Smooth muscle cell (in vitro differentiated cells): ENCODE results near the gene ZBTB16. TPM values are rescaled to one million over a fixed set of nuclear protein-coding genes. Genes with fewer than 3 reads are reported as not detected.

Source experiments
- DNase-seq: peaks from one replicate; lab custom pipeline; 2025; ENCODE audit not compliant: unreplicated experiment; lab: John Stamatoyannopoulos, UW
- H2AFZ ChIP-seq: fragments of 200-600 bp; sonication (generic); 2 replicates; pipeline ENCODE4 v1.6.0; 2016; ENCODE audit warnings: antibody characterized with exemption, low read depth, mild to moderate bottlenecking
- H3F3A ChIP-seq: fragments of 200-600 bp; sonication (generic); 2 replicates; pipeline ENCODE4 v1.6.0; 2017; ENCODE audit warnings: antibody characterized with exemption, low read depth
- H3K27ac ChIP-seq: fragments of 200-600 bp; sonication (generic); 2 replicates; pipeline ENCODE4 v1.5.1; 2016; ENCODE audit warnings: low read depth, mild to moderate bottlenecking
- H3K27me3 ChIP-seq: fragments of 200-600 bp; sonication (generic); 2 replicates; pipeline ENCODE4 v1.6.1; 2016; ENCODE audit warnings: low read depth, mild to moderate bottlenecking
- H3K36me3 ChIP-seq: fragments of 200-600 bp; sonication (generic); 2 replicates; pipeline ENCODE4 v1.5.1; 2016; ENCODE audit warnings: low read depth
- H3K4me1 ChIP-seq: fragments of 200-600 bp; sonication (generic); 2 replicates; pipeline ENCODE4 v1.5.1; 2016; ENCODE audit warnings: low read depth
- H3K4me2 ChIP-seq: fragments of 200-600 bp; sonication (generic); 2 replicates; pipeline ENCODE4 v1.6.0; 2016; ENCODE audit warnings: mild to moderate bottlenecking
- H3K4me3 ChIP-seq: fragments of 200-600 bp; sonication (generic); 2 replicates; pipeline ENCODE4 v1.5.1; 2016; ENCODE audit warnings: mild to moderate bottlenecking
- H3K79me2 ChIP-seq: fragments of 200-600 bp; sonication (generic); 2 replicates; pipeline ENCODE4 v1.6.0; 2016; ENCODE audit warnings: low read depth, mild to moderate bottlenecking
- H3K9ac ChIP-seq: fragments of 200-600 bp; sonication (generic); 2 replicates; pipeline ENCODE4 v1.6.0; 2016; ENCODE audit warnings: low read depth
- H3K9me3 ChIP-seq: fragments of 200-600 bp; sonication (generic); replicated peaks from 2 replicates; pipeline ENCODE4 v1.5.1; 2016; ENCODE audit warnings: low read depth
- H4K20me1 ChIP-seq: fragments of 200-600 bp; sonication (generic); 2 replicates; pipeline ENCODE4 v1.6.0; 2016; ENCODE audit warnings: low read depth
- WGBS: methylation state at CpG from one replicate; pipeline ENCODE4 v1.1.7; 2016; ENCODE audit warnings: low lambda C conversion rate; 5-methylcytosine and 5-hydroxymethylcytosine counted together
- polyA plus RNA-seq: library from polyadenylated mRNA; unstranded; fragments of >200 nt; fragmentation: Nextera tagmentation; extraction: Ambion mirVana; gene quantifications from 2 replicates; pipeline ENCODE4 v1.2.1, GENCODE V29; 2016
- total RNA-seq: library from RNA; depleted of rRNA; stranded (reverse); fragments of >200 nt; gene quantifications from 2 replicates; pipeline ENCODE4 v1.2.3, GENCODE V29; 2014
- TF ChIP-seq, protein P1 (sequence below): fragments of 200-600 bp; sonication (generic); IDR thresholded peaks from 2 replicates; pipeline ENCODE4 v1.5.1; 2017; ENCODE audit warnings: borderline replicate concordance, mild to moderate bottlenecking, antibody characterized with exemption; ENCODE audit not compliant: insufficient read depth, poor library complexity, severe bottlenecking

ZBTB16 gene
- total and polyA plus RNA-seq, 2 experiments from 2014 or later, result not detected

DNA sequence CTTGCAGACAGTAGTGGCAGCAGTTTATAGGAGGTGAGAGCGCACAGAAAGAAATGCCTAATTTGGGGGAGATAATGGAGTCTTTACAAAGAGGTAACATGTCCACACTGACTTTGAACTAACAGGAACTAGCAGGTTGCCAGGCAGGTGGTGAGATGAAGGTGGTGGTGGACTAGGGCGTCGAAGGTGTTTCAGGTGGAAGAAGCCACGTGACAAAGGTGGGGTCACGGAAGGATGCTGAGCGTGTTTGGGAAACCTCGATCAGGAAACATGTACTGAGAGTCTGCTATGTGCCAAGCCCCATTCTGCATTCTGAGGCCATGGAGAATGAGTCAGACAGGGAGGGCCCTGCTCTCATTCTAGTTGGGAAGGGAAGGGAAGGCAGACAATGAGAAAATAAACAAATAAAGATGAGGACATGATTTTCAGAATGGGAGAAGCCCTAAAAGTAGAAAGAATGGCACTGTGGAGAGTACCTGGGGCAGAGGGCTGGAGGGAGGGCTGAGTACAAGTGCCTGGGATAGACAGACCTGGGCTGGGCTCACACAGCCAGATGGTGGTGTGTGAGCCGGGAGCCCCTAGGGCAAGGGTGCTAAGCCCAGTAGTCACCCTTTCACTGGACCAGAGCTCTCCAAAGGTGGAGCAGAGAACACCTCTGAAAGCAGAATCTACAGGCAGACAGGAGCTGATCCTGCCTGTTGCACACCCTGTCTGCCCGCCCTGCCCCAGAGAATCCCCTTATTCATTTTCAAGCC, 220.5 kb downstream of the ZBTB16 start:
- 86% methylated on average over 9 of the region's 9 CpGs for WGBS
- peaks cover 22% of the 10 kb centered on the region for H3K27me3 ChIP-seq
- no peaks in the 10 kb centered on the region for H4K20me1 ChIP-seq
- H3K4me3 ChIP-seq, result no peak overlapping the region
- TF ChIP-seq, protein P1, sequence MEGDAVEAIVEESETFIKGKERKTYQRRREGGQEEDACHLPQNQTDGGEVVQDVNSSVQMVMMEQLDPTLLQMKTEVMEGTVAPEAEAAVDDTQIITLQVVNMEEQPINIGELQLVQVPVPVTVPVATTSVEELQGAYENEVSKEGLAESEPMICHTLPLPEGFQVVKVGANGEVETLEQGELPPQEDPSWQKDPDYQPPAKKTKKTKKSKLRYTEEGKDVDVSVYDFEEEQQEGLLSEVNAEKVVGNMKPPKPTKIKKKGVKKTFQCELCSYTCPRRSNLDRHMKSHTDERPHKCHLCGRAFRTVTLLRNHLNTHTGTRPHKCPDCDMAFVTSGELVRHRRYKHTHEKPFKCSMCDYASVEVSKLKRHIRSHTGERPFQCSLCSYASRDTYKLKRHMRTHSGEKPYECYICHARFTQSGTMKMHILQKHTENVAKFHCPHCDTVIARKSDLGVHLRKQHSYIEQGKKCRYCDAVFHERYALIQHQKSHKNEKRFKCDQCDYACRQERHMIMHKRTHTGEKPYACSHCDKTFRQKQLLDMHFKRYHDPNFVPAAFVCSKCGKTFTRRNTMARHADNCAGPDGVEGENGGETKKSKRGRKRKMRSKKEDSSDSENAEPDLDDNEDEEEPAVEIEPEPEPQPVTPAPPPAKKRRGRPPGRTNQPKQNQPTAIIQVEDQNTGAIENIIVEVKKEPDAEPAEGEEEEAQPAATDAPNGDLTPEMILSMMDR, result no peak
- DNase-seq, result no peak
- no peaks in the 10 kb centered on the region for H3K36me3 ChIP-seq
- H3K4me1 ChIP-seq, result no peaks in the 10 kb centered on the region
- H3K27ac ChIP-seq, result no peak overlapping the region
- no peak overlapping the region for H3K4me2 ChIP-seq
- no peak overlapping the region for H3K9ac ChIP-seq
- H2AFZ ChIP-seq, result no peak overlapping the region
- H3K79me2 ChIP-seq, result no peaks in the 10 kb centered on the region
- H3K9me3 ChIP-seq, result no peaks in the 10 kb centered on the region
- H3F3A ChIP-seq, result no peaks in the 10 kb centered on the region

DNA sequence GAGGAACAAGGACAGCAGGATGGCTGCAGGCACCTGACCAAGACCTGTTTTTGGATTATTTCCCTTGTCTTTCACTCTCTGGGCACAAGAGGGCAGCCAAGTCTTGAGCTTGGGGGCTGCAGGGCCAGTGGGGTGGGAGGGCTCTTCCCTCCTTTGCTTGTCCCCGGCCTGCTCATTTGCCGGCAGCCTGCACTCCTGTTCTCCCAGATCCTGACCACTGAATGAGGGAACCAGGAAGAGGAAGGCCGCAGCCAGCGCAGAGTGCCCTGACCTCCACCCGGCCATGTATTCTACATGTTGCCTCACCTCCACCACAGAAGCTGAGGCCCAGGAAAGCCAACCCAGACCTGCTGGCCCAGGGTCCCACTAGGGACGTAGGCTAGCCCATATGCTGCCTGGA, 221.2 kb downstream of the ZBTB16 start:
- TF ChIP-seq, protein P1, result peak; percentile 76

DNA sequence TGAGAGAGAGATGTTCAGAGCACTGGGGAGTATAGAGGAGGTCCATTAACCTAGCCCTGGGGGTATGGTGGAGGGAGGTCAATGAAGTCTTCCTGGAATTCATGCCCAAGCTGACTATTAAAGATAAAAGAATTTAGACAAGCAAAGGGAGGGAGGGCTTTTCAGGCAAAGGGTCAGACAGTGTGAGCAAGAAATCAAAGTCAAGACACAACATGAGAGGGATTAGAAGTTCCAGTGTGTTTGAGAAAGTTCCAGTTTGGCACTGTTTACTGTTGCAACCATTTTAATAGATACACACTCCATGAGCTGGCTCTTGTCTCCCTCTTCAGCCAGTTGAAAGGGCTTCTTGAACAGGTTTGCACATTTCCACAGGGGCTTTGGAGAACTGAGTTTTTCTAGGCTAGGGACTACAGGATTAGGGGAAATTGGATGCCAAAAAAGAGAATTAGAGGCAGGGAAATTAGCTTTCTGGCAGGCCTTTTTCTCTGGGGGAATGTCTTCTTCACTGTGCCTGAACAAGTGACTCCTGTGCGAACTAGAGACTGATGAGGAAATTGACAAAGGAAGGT, 222.0 kb downstream of the ZBTB16 start:
- Histone ChIP-seq H2AFZ (peak overlapping the region; percentile 57), H3K27me3 (peaks cover 10% of the 10 kb centered on the region), H3K4me2 (no peak overlapping the region), H3K79me2 (no peaks in the 10 kb centered on the region), H3K9me3 (no peaks in the 10 kb centered on the region), H3K9ac (no peak overlapping the region), H3K36me3 (no peaks in the 10 kb centered on the region), H3K4me1 (no peaks in the 10 kb centered on the region), H3F3A (no peaks in the 10 kb centered on the region), H3K27ac (no peak overlapping the region), H4K20me1 (no peaks in the 10 kb centered on the region), H3K4me3 (no peak overlapping the region)
- TF ChIP-seq, protein P1, result no peak
- WGBS, result 91% methylated on average over 1 of the region's 1 CpG
- no peak for DNase-seq

More for the DNA sequence above, 221.2 kb downstream of the ZBTB16 start:
- H4K20me1 ChIP-seq, result no peaks in the 10 kb centered on the region
- H3K9me3 ChIP-seq, result no peaks in the 10 kb centered on the region
- no peaks in the 10 kb centered on the region for H3K79me2 ChIP-seq
- peaks cover 15% of the 10 kb centered on the region for H3K27me3 ChIP-seq
- H3K4me2 ChIP-seq, result no peak overlapping the region
- WGBS, result 28% methylated on average over 6 of the region's 6 CpGs
- H3K36me3 ChIP-seq, result no peaks in the 10 kb centered on the region
- DNase-seq, result peak; percentile 34
- H3F3A ChIP-seq, result no peaks in the 10 kb centered on the region
- peak overlapping the region; percentile 57 for H2AFZ ChIP-seq
- H3K4me3 ChIP-seq, result no peak overlapping the region
- no peak overlapping the region for H3K9ac ChIP-seq
- H3K27ac ChIP-seq, result no peak overlapping the region
- H3K4me1 ChIP-seq, result no peaks in the 10 kb centered on the region
